ENCODE results near the gene GPSM3. TPM values are rescaled to one million over a fixed set of nuclear protein-coding genes. Genes with fewer than 3 reads are reported as not detected.

Gene GPSM3
- total and polyA plus RNA-seq, 2 of the 13 experiments (the other 11 are each of a cell fraction or from before 2014, with no cell fraction given), result 0.18 to 6.2 TPM

- TF ChIP-seq HOMEZ (CRISPR knock-in tag; IDR thresholded peaks at IDR 0.05; ENCODE audit: low read depth), result no peak
- TF ChIP-seq HOXA3 (CRISPR knock-in tag; IDR thresholded peaks at IDR 0.05), result peak; percentile 98
- no peak for TF ChIP-seq ZBTB44 (CRISPR knock-in tag; IDR thresholded peaks at IDR 0.05)
- peak; percentile 80 for TF ChIP-seq ZNF331 (CRISPR knock-in tag; IDR thresholded peaks at IDR 0.05)
- TF ChIP-seq SP4 (CRISPR knock-in tag; IDR thresholded peaks at IDR 0.05), result peak; percentile 11; the same call in 1 of the 2 replicates
- no peak for TF ChIP-seq ZNF24 (IDR thresholded peaks at IDR 0.05)
- TF ChIP-seq AGO1 (IDR thresholded peaks at IDR 0.05; ENCODE audit: low read depth, low read length, poor library complexity, severe bottlenecking), result peak; percentile 47
- no peak; the same call in 1 of the 2 replicates for TF ChIP-seq YEATS2 (CRISPR knock-in tag; IDR thresholded peaks at IDR 0.05; ENCODE audit: borderline replicate concordance)
- TF ChIP-seq ZNF350 (CRISPR knock-in tag; IDR thresholded peaks at IDR 0.05; ENCODE audit: borderline replicate concordance, low read depth), result peak; percentile 87
- TF ChIP-seq MYNN (CRISPR knock-in tag; IDR thresholded peaks at IDR 0.05; ENCODE audit: low read depth), result no peak
- TF ChIP-seq SKIL (CRISPR knock-in tag; IDR thresholded peaks at IDR 0.05; ENCODE audit: borderline replicate concordance), result peak; percentile 18; the same call in 1 of the 2 replicates
- no peak for TF ChIP-seq SETDB1 (CRISPR knock-in tag; IDR thresholded peaks at IDR 0.05; ENCODE audit: borderline replicate concordance)
- no peak for TF ChIP-seq ATAD3A (CRISPR knock-in tag; IDR thresholded peaks at IDR 0.05)
- TF ChIP-seq KDM2A (CRISPR knock-in tag; IDR thresholded peaks at IDR 0.05; ENCODE audit: borderline replicate concordance, low read depth), result peak; percentile 93
- no peak for TF ChIP-seq PCBP2 (optimal IDR thresholded peaks at IDR 0.05; ENCODE audit: low read depth, low read length, poor library complexity, severe bottlenecking)
- TF ChIP-seq PRMT3 (CRISPR knock-in tag; IDR thresholded peaks at IDR 0.05; ENCODE audit: borderline replicate concordance, low read depth), result no peak
- TF ChIP-seq ZNF710 (CRISPR knock-in tag; IDR thresholded peaks at IDR 0.05; ENCODE audit: borderline replicate concordance), result peak; percentile 35; the same call in 1 of the 2 replicates
- TF ChIP-seq CBX2 (IDR thresholded peaks at IDR 0.05; ENCODE audit: low read depth, low read length), result no peak
- TF ChIP-seq CBX2 (CRISPR knock-in tag; IDR thresholded peaks at IDR 0.05; ENCODE audit: low read depth), result 0 out of 2 replicates have a peak, but pooled peaks have one; percentile 25
- peak; percentile 79; the same call in 1 of the 2 replicates for TF ChIP-seq SNAPC2 (CRISPR knock-in tag; IDR thresholded peaks at IDR 0.05)
- TF ChIP-seq KLF11 (CRISPR knock-in tag; IDR thresholded peaks at IDR 0.05), result no peak
- TF ChIP-seq SMAD3 (CRISPR knock-in tag; IDR thresholded peaks at IDR 0.05), result peak; percentile 16; the same call in 1 of the 2 replicates
Measured at GRCh38 chr6:32195902-32196681, 3.6 kb upstream of the GPSM3 start (continued).
